HG03060 (cell line): ENCODE measurements around the gene SUGCT.

Experiments
- ATAC-seq: cut with Tn5 transposase; IDR thresholded peaks from one replicate; pipeline ENCODE4 v1.9.1; 2021; ENCODE audit warnings: low read depth, moderate number of reproducible peaks; ENCODE audit not compliant: unreplicated experiment

The SUGCT gene

GRCh38 chr7:40310258-40310657 is 175.5 kb downstream of the SUGCT start:
- no peak for ATAC-seq

GRCh38 chr7:40311307-40311706 is 176.5 kb downstream of the SUGCT start:
- ATAC-seq = peak; percentile 99

- no peak for ATAC-seq
Measured at GRCh38 chr7:40315277-40315676, 180.5 kb downstream of the SUGCT start.

- ATAC-seq = no peak
Measured at GRCh38 chr7:40316176-40316575, 181.4 kb downstream of the SUGCT start.

- no peak for ATAC-seq
Measured at GRCh38 chr7:40324914-40325313, 190.1 kb downstream of the SUGCT start.

- no peak for ATAC-seq
Measured at GRCh38 chr7:40327113-40327512, 192.3 kb downstream of the SUGCT start.

- no peak for ATAC-seq
Measured at GRCh38 chr7:40327873-40328272, 193.1 kb downstream of the SUGCT start.

GRCh38 chr7:40329601-40330153 is 194.9 kb downstream of the SUGCT start:
- ATAC-seq = no peak

- ATAC-seq = no peak
Measured at GRCh38 chr7:40330408-40330807, 195.6 kb downstream of the SUGCT start.

- no peak for ATAC-seq
Measured at GRCh38 chr7:40331915-40332314, 197.1 kb downstream of the SUGCT start.

- no peak for ATAC-seq
Measured at GRCh38 chr7:40332516-40332915, 197.7 kb downstream of the SUGCT start.

- ATAC-seq = no peak
Measured at GRCh38 chr7:40341836-40342235, 207.0 kb downstream of the SUGCT start.

GRCh38 chr7:40346554-40346953 is 211.7 kb downstream of the SUGCT start:
- ATAC-seq = no peak

GRCh38 chr7:40348126-40348728 is 213.4 kb downstream of the SUGCT start:
- ATAC-seq = no peak

GRCh38 chr7:40350100-40350499 is 215.3 kb downstream of the SUGCT start:
- no peak for ATAC-seq

GRCh38 chr7:40354711-40355110 is 219.9 kb downstream of the SUGCT start:
- ATAC-seq = no peak

- no peak for ATAC-seq
Measured at GRCh38 chr7:40356312-40356711, 221.5 kb downstream of the SUGCT start.

- ATAC-seq = no peak
Measured at GRCh38 chr7:40356871-40357709, 222.3 kb downstream of the SUGCT start.

GRCh38 chr7:40369641-40370277 is 235.0 kb downstream of the SUGCT start:
- no peak for ATAC-seq

GRCh38 chr7:40371806-40372440 is 237.1 kb downstream of the SUGCT start:
- no peak for ATAC-seq

GRCh38 chr7:40374575-40374974 is 239.8 kb downstream of the SUGCT start:
- no peak for ATAC-seq
